Breast epithelium (tissue), 4 donors: ENCODE data around the gene TINAGL1. TPM values are rescaled to one million over a fixed set of nuclear protein-coding genes. Genes with fewer than 3 reads are reported as not detected.

ENCODE experiments used
- DNase-seq, 2 donors: peaks; one replicate each; pipeline ENCODE4 v3.0.0-alpha.2; 2019; ENCODE audit warnings: low spot score in 2 of 2
- H3K27ac ChIP-seq, 2 donors: fragments of 200-600 bp; sonication (generic) in 1 of 2; one replicate each; pipeline ENCODE4 v1.5.1; 2016 to 2019; ENCODE audit warnings: mild to moderate bottlenecking in 1 of 2
- H3K27me3 ChIP-seq, 2 donors: fragments of 200-600 bp; sonication (generic) in 1 of 2; one replicate each; pipeline versions ENCODE4 v1.5.1 to v1.6.0; 2017 to 2019; ENCODE audit warnings: control low read depth in 1 of 2, mild to moderate bottlenecking in 1 of 2
- H3K36me3 ChIP-seq: fragments of 200-600 bp; one replicate; pipeline ENCODE4 v1.5.1; 2019
- H3K4me1 ChIP-seq, 2 donors: fragments of 200-600 bp; sonication (generic); one replicate each; pipeline ENCODE4 v1.5.1; 2016 to 2019; ENCODE audit warnings: control low read depth in 1 of 2
- H3K4me3 ChIP-seq, 3 donors: fragments of 200-600 bp; sonication (generic); 1 replicate in 2 of 3; 2 replicates in 1 of 3; pipeline ENCODE4 v1.5.1; 2016 to 2019; ENCODE audit warnings: mild to moderate bottlenecking in 3 of 3, moderate library complexity in 2 of 3
- H3K9me3 ChIP-seq, 2 donors: fragments of 200-600 bp; sonication (generic) in 1 of 2; one replicate each; pipeline ENCODE4 v1.5.1; 2016 to 2019; ENCODE audit warnings: control low read depth in 1 of 2
- CTCF ChIP-seq, 3 donors: fragments of 450-650 bp; IDR thresholded peaks; one replicate each; pipeline ENCODE4 v1.5.1; 2016 to 2017; ENCODE audit warnings: antibody characterized with exemption in 3 of 3, mild to moderate bottlenecking in 3 of 3, moderate library complexity in 3 of 3
- POLR2A ChIP-seq: fragments of 450-650 bp; IDR thresholded peaks from one replicate; pipeline ENCODE4 v1.6.1; 2016; ENCODE audit warnings: antibody characterized with exemption, mild to moderate bottlenecking, moderate library complexity
- POLR2AphosphoS5 ChIP-seq, 3 donors: sonication (generic); formaldehyde crosslinking; IDR thresholded peaks; one replicate each; pipeline ENCODE4 v1.6.1; 2017; ENCODE audit warnings: antibody characterized with exemption in 3 of 3
- intact Hi-C: fragments of 100-400 bp; cut with DNase I; formaldehyde crosslinking; loops from one replicate; pipeline ENCODE4 v1.15.1; 2023; ENCODE audit warnings: low total_unique reads
- total RNA-seq, 3 donors: library from RNA; depleted of rRNA; stranded (reverse); fragments of >200 nt; gene quantifications; one replicate each; pipeline ENCODE4 v1.1.0, GENCODE V29; 2016

TINAGL1 gene
- total RNA-seq, 3 donors from 2014 or later = 85.9 to 187 (median 144) TPM

- Histone ChIP-seq H3K4me1 (peaks cover 0 to 9% of the 10 kb centered on the region in 2 donors), H3K27ac (no peak overlapping the region), H3K27me3 (peaks cover 0 to 19% of the 10 kb centered on the region in 2 donors), H3K36me3 (no peaks in the 10 kb centered on the region), H3K4me3 (no peak overlapping the region), H3K9me3 (no peaks in the 10 kb centered on the region)
- intact Hi-C loops = no loop called here
- peak in 1 of 2 donors; percentile 19 for DNase-seq
- TF ChIP-seq POLR2A (no peak), POLR2AphosphoS5 (IDR thresholded peaks at IDR 0.05) (no peak), CTCF (IDR thresholded peaks at IDR 0.05) (no peak)
Measured at GRCh38 chr1:31620631-31621497, 44.5 kb downstream of the TINAGL1 start.

- no peak for TF ChIP-seq CTCF (IDR thresholded peaks at IDR 0.05)
- TF ChIP-seq POLR2AphosphoS5 (IDR thresholded peaks at IDR 0.05) = no peak
- TF ChIP-seq POLR2A = no peak
- DNase-seq = peak in 1 of 2 donors; percentile 13
- intact Hi-C loops = no loop called here
Measured at GRCh38 chr1:31621498-31621820, 45.1 kb downstream of the TINAGL1 start.

GRCh38 chr1:31621847-31622730 is 45.8 kb downstream of the TINAGL1 start:
- intact Hi-C loops = no loop called here
- no peaks in the 10 kb centered on the region for H3K9me3 ChIP-seq
- TF ChIP-seq CTCF (IDR thresholded peaks at IDR 0.05) = no peak
- TF ChIP-seq POLR2AphosphoS5 (IDR thresholded peaks at IDR 0.05) = no peak
- no peak for TF ChIP-seq POLR2A
- DNase-seq = peak in 1 of 2 donors; percentile 72
- H3K4me3 ChIP-seq = no peak overlapping the region
- H3K27me3 ChIP-seq = peaks cover 0 to 12% of the 10 kb centered on the region in 2 donors
- peaks cover 12 to 18% of the 10 kb centered on the region in 2 donors for H3K4me1 ChIP-seq
- H3K36me3 ChIP-seq = no peaks in the 10 kb centered on the region
- peak overlapping the region in 1 of 2 donors; percentile 11 for H3K27ac ChIP-seq

More at GRCh38 chr1:31621498-31621820, 45.1 kb downstream of the TINAGL1 start:
- no peaks in the 10 kb centered on the region for H3K36me3 ChIP-seq
- H3K4me3 ChIP-seq = no peak overlapping the region
- no peaks in the 10 kb centered on the region for H3K9me3 ChIP-seq
- H3K27me3 ChIP-seq = peaks cover 0 to 18% of the 10 kb centered on the region in 2 donors
- peaks cover 5 to 12% of the 10 kb centered on the region in 2 donors for H3K4me1 ChIP-seq
- H3K27ac ChIP-seq = peak overlapping the region in 1 of 2 donors; percentile 25

GRCh38 chr1:31623365-31623764 is 47.0 kb downstream of the TINAGL1 start:
- Histone ChIP-seq H3K4me3 (no peak overlapping the region), H3K4me1 (peaks cover 9 to 21% of the 10 kb centered on the region in 2 donors), H3K36me3 (no peaks in the 10 kb centered on the region), H3K9me3 (no peaks in the 10 kb centered on the region), H3K27ac (no peak overlapping the region), H3K27me3 (no peaks in the 10 kb centered on the region)
- no peak for DNase-seq
- TF ChIP-seq POLR2A (no peak), POLR2AphosphoS5 (IDR thresholded peaks at IDR 0.05) (no peak), CTCF (IDR thresholded peaks at IDR 0.05) (no peak)
- intact Hi-C loops = no loop called here
